CD4-positive, alpha-beta memory T cell (primary cell): ENCODE data around the gene CLDN9. TPM values are rescaled to one million over a fixed set of nuclear protein-coding genes. Genes with fewer than 3 reads are reported as not detected.

Experiments used
- CTCF ChIA-PET: fragments of 350-600 bp; sonication (Branson Sonifier 250); formaldehyde crosslinking; loops from one replicate; lab custom pipeline; 2021; ENCODE audit warnings: inconsistent platforms; ENCODE audit not compliant: partially characterized antibody; lab: Charles Lee
- POLR2A ChIA-PET: fragments of 350-600 bp; sonication (Branson Sonifier 250); formaldehyde crosslinking; loops from one replicate; lab custom pipeline; 2021; ENCODE audit not compliant: partially characterized antibody; lab: Charles Lee
- DNase-seq, 5 donors: peaks; one replicate each; pipeline versions ENCODE4 v3.0.0 to v3.0.0-alpha.2; 2020 to 2022; ENCODE audit warnings: mixed read lengths in 1 of 5
- H3K27ac ChIP-seq: one replicate; pipeline ENCODE4 v1.7.0; 2013; ENCODE audit warnings: low read depth, low read length
- H3K27me3 ChIP-seq: 2 replicates; pipeline ENCODE4 v1.7.0; 2013; ENCODE audit warnings: mild to moderate bottlenecking, low read length, moderate library complexity; ENCODE audit not compliant: insufficient read depth
- H3K36me3 ChIP-seq: 2 replicates; pipeline ENCODE4 v1.7.0; 2013; ENCODE audit warnings: mild to moderate bottlenecking, low read length, moderate library complexity; ENCODE audit not compliant: insufficient read depth
- H3K4me1 ChIP-seq: 2 replicates; pipeline ENCODE4 v1.7.0; 2013; ENCODE audit warnings: mild to moderate bottlenecking, low read length, moderate library complexity; ENCODE audit not compliant: insufficient read depth
- H3K4me3 ChIP-seq, 2 donors: one replicate each; pipeline ENCODE4 v1.7.0; 2013; ENCODE audit warnings: low read length in 2 of 2, mild to moderate bottlenecking in 1 of 2
- H3K9me3 ChIP-seq, 2 donors: one replicate each; pipeline ENCODE4 v1.7.0; 2013; ENCODE audit warnings: low read length in 2 of 2, control low read depth in 1 of 2; ENCODE audit not compliant: control insufficient read depth in 1 of 2
- H3K27ac Mint-ChIP-seq, 7 donors: one replicate each; pipeline ENCODE4 v1.8.0; 2020 to 2021; ENCODE audit warnings: mixed read lengths in 7 of 7, mild to moderate bottlenecking in 6 of 7, inconsistent platforms in 3 of 7, moderate library complexity in 3 of 7
- H3K27me3 Mint-ChIP-seq, 2 donors: one replicate each; pipeline ENCODE4 v1.8.0; 2020 to 2021; ENCODE audit warnings: mixed read lengths in 2 of 2
- H3K36me3 Mint-ChIP-seq, 2 donors: one replicate each; pipeline ENCODE4 v1.8.0; 2020 to 2021; ENCODE audit warnings: mixed read lengths in 2 of 2, inconsistent platforms in 1 of 2, mild to moderate bottlenecking in 1 of 2
- H3K4me1 Mint-ChIP-seq, 4 donors: one replicate each; pipeline ENCODE4 v1.8.0; 2020 to 2021; ENCODE audit warnings: mixed read lengths in 4 of 4, mild to moderate bottlenecking in 1 of 4
- H3K4me3 Mint-ChIP-seq, 8 donors: one replicate each; pipeline ENCODE4 v1.8.0; 2020 to 2021; ENCODE audit warnings: mixed read lengths in 8 of 8, mild to moderate bottlenecking in 7 of 8, moderate library complexity in 6 of 8, inconsistent platforms in 3 of 8
- H3K9me3 Mint-ChIP-seq, 8 donors: one replicate each; pipeline ENCODE4 v1.8.0; 2020 to 2021; ENCODE audit warnings: mixed read lengths in 8 of 8, mild to moderate bottlenecking in 5 of 8, inconsistent platforms in 3 of 8, moderate library complexity in 1 of 8
- intact Hi-C: fragments of 100-400 bp; cut with micrococcal nuclease; formaldehyde crosslinking; loops from one replicate; pipeline ENCODE4 v1.15.1; 2023
- polyA plus RNA-seq, 2 donors: library from polyadenylated mRNA; unstranded; fragments of 300-500 nt; fragmentation: Illumina TruSeq; gene quantifications; one replicate each; pipeline ENCODE4 v1.2.3, GENCODE V29; 2021
- total RNA-seq, 2 experiments: library from RNA; stranded (reverse); gene quantifications; one replicate each; pipeline ENCODE4 v1.2.3, GENCODE V29; 2021

Gene CLDN9
- total and polyA plus RNA-seq, 4 experiments from 2014 or later = not detected

GRCh38 chr16:2970563-2970962 is 42.2 kb upstream of the CLDN9 start:
- Histone ChIP-seq H3K36me3 (no peaks in the 10 kb centered on the region), H3K4me1 (peaks cover 30% of the 10 kb centered on the region), H3K27me3 (peaks cover 21% of the 10 kb centered on the region), H3K9me3 (no peaks in the 10 kb centered on the region), H3K4me3 (peak overlapping the region in 1 of 2 donors; percentile 64), H3K27ac (no peak overlapping the region)
- Mint-ChIP-seq H3K27ac (peak overlapping the region in 1 of 7 donors; percentile 4), H3K27me3 (peaks cover 6 to 11% of the 10 kb centered on the region in 2 donors), H3K9me3 (peaks cover 0 to 3% (median 0%) of the 10 kb centered on the region in 8 donors), H3K36me3 (no peaks in the 10 kb centered on the region), H3K4me3 (peak overlapping the region in 7 of 8 donors; percentile 31 to 68 (median 61)), H3K4me1 (peaks cover 3 to 21% (median 15%) of the 10 kb centered on the region in 4 donors)
- ChIA-PET CTCF (interaction anchor here (0.6 to 1.3 kb wide), 4 partner anchors 8 to 1583 kb away, joined by 3 to 5 read pairs (median 3); no protein-coding TSS in a partner anchor), POLR2A (interaction anchor here (1.0 to 6.8 kb wide), 2 partner anchors 12 to 52 kb away, joined by 3 to 49 read pairs; partner anchors contain the start of gene PKMYT1)
- intact Hi-C loops = no loop called here
- DNase-seq = no peak

GRCh38 chr16:2971134-2971984 is 41.4 kb upstream of the CLDN9 start:
- H3K4me3 Mint-ChIP-seq = peak overlapping the region in 6 of 8 donors; percentile 31 to 77 (median 64)
- CTCF ChIA-PET = interaction anchor here (0.8 to 1.3 kb wide), 2 partner anchors 10 to 57 kb away, joined by 3 to 4 read pairs; no protein-coding TSS in a partner anchor
- no peaks in the 10 kb centered on the region for H3K9me3 ChIP-seq
- peaks cover 14% of the 10 kb centered on the region for H3K27me3 ChIP-seq
- H3K36me3 Mint-ChIP-seq = no peaks in the 10 kb centered on the region
- no peak overlapping the region for H3K27ac ChIP-seq
- peaks cover 3 to 18% (median 12%) of the 10 kb centered on the region in 4 donors for H3K4me1 Mint-ChIP-seq
- peaks cover 0 to 2% (median 0%) of the 10 kb centered on the region in 8 donors for H3K9me3 Mint-ChIP-seq
- POLR2A ChIA-PET = no interaction called here
- H3K4me1 ChIP-seq = peaks cover 24% of the 10 kb centered on the region
- peak overlapping the region in 1 of 7 donors; percentile 81 for H3K27ac Mint-ChIP-seq
- H3K27me3 Mint-ChIP-seq = peaks cover 6 to 9% of the 10 kb centered on the region in 2 donors
- intact Hi-C loops = no loop called here
- no peaks in the 10 kb centered on the region for H3K36me3 ChIP-seq
- H3K4me3 ChIP-seq = no peak overlapping the region
- DNase-seq = no peak

GRCh38 chr16:2971985-2972784 is 40.5 kb upstream of the CLDN9 start:
- peak overlapping the region in 1 of 7 donors; percentile 52 for H3K27ac Mint-ChIP-seq
- no peaks in the 10 kb centered on the region for H3K36me3 Mint-ChIP-seq
- H3K4me3 Mint-ChIP-seq = peak overlapping the region in 3 of 8 donors; percentile 40 to 64 (median 41)
- Histone ChIP-seq H3K4me1 (peaks cover 21% of the 10 kb centered on the region), H3K36me3 (no peaks in the 10 kb centered on the region), H3K4me3 (no peak overlapping the region), H3K9me3 (no peaks in the 10 kb centered on the region), H3K27me3 (peaks cover 14% of the 10 kb centered on the region), H3K27ac (no peak overlapping the region)
- H3K27me3 Mint-ChIP-seq = peaks cover 6 to 11% of the 10 kb centered on the region in 2 donors
- POLR2A ChIA-PET = no interaction called here
- H3K9me3 Mint-ChIP-seq = peaks cover 0 to 2% (median 0%) of the 10 kb centered on the region in 8 donors
- intact Hi-C loops = no loop called here
- peaks cover 3 to 18% (median 12%) of the 10 kb centered on the region in 4 donors for H3K4me1 Mint-ChIP-seq
- CTCF ChIA-PET = interaction anchor here (0.8 to 1.3 kb wide), 2 partner anchors 9 to 56 kb away, joined by 3 to 4 read pairs; no protein-coding TSS in a partner anchor
- no peak for DNase-seq

- H3K27me3 ChIP-seq = peaks cover 7% of the 10 kb centered on the region
- H3K9me3 ChIP-seq = no peaks in the 10 kb centered on the region
- intact Hi-C loops = no loop called here
- peaks cover 2 to 16% (median 11%) of the 10 kb centered on the region in 4 donors for H3K4me1 Mint-ChIP-seq
- H3K27ac ChIP-seq = no peak overlapping the region
- H3K36me3 Mint-ChIP-seq = no peaks in the 10 kb centered on the region
- no peak overlapping the region for H3K4me3 ChIP-seq
- POLR2A ChIA-PET = no interaction called here
- DNase-seq = no peak
- H3K9me3 Mint-ChIP-seq = peaks cover 0 to 2% (median 0%) of the 10 kb centered on the region in 8 donors
- H3K4me3 Mint-ChIP-seq = no peak overlapping the region
- peaks cover 4 to 8% of the 10 kb centered on the region in 2 donors for H3K27me3 Mint-ChIP-seq
- no peak overlapping the region for H3K27ac Mint-ChIP-seq
- H3K4me1 ChIP-seq = peaks cover 18% of the 10 kb centered on the region
- no peaks in the 10 kb centered on the region for H3K36me3 ChIP-seq
- CTCF ChIA-PET = no interaction called here
Observed at GRCh38 chr16:2973093-2973492, 39.6 kb upstream of the CLDN9 start.

DNA sequence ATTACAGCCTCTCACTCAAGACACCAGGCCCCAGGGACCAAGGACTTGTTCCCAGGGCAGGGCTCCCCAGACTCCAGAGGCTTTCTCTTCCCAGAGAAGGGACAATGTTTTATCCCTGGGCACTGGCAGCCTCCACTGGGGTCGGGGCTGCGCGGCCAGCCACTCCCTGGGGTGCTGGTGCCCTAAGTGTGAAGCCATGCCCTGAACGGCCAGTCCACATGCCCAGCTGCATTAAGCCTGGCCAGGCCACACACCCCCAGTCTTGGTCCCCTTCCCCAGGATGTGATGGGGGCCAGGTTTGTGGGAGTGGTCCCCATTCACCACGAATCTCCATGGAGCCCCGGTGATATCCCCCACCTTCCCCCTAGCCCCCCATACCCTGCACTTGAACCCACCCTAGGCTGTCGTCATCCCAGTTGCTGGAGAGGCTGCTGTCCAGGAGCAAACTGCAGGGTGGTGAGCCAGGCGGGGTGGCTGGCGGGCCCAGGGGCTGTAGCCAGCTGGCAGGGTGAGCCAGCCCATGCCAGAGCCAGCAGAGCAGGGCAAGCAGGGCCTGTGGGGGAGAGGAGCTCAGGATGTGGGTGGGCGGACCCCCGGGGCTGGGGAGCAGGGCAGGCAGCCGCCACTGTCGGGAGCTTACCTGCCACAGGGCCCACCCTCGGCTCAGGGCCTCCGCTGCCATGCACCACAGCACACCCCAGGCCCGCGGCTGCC is 39.0 kb upstream of the CLDN9 start:
- H3K9me3 ChIP-seq = no peaks in the 10 kb centered on the region
- H3K4me1 ChIP-seq = peaks cover 11% of the 10 kb centered on the region
- POLR2A ChIA-PET = no interaction called here
- intact Hi-C loops = no loop called here
- no peak overlapping the region for H3K27ac ChIP-seq
- H3K4me3 Mint-ChIP-seq = peak overlapping the region in 1 of 8 donors; percentile 20
- CTCF ChIA-PET = no interaction called here
- H3K4me3 ChIP-seq = no peak overlapping the region
- peaks cover 2% of the 10 kb centered on the region in 2 donors for H3K27me3 Mint-ChIP-seq
- no peak for DNase-seq
- H3K9me3 Mint-ChIP-seq = peaks cover 0 to 2% (median 0%) of the 10 kb centered on the region in 8 donors
- no peaks in the 10 kb centered on the region for H3K36me3 Mint-ChIP-seq
- no peaks in the 10 kb centered on the region for H3K36me3 ChIP-seq
- no peak overlapping the region for H3K27ac Mint-ChIP-seq
- H3K27me3 ChIP-seq = peaks cover under 1% of the 10 kb centered on the region
- peaks cover 0 to 9% (median 5%) of the 10 kb centered on the region in 4 donors for H3K4me1 Mint-ChIP-seq

DNA sequence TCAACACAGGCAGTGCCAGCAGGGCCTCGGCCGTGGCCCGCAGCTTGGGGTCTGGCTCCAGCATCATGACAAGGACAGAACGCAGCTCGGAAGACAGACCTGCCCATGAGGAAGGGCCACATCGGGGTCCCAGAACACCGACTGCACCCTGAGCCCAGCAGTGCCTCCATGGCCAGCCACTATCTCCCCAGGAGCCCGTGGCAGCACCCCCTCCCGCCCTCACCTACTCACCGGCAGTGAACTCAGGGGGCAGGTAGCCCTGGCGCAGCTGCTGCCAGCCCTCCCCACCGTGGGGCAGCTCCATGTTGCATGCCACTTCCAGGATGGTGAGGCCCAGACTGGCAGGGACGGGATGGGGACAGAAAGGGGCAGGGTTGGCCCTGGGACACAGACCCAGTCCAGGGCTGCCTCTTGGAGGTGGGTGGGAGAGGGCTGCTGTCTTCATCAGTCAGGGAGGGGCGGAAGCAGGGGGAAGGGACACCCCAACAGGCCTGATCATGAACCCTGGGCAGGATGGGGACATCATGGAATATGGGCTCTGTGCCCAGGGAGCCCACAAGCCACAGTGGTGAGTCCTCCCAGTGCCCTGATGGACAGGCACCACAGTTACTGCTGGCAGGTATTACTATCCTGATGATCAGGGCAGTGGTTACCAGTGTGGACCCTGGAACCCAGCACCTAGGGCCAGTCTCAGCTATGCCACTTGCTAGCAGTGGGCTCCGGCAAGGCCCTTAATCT is 38.2 kb upstream of the CLDN9 start:
- no peak overlapping the region for H3K27ac Mint-ChIP-seq
- H3K9me3 Mint-ChIP-seq = peaks cover 0 to 2% (median 0%) of the 10 kb centered on the region in 8 donors
- DNase-seq = no peak
- Histone ChIP-seq H3K27ac (no peak overlapping the region), H3K4me1 (peaks cover 10% of the 10 kb centered on the region), H3K4me3 (no peak overlapping the region), H3K9me3 (no peaks in the 10 kb centered on the region), H3K36me3 (no peaks in the 10 kb centered on the region), H3K27me3 (no peaks in the 10 kb centered on the region)
- H3K4me1 Mint-ChIP-seq = peaks cover 0 to 7% (median 3%) of the 10 kb centered on the region in 4 donors
- ChIA-PET CTCF (interaction anchor here (1.3 kb wide), 1 partner anchor 15 kb away, joined by 4 read pairs; no protein-coding TSS in a partner anchor), POLR2A (interaction anchor here (1.0 kb wide), 1 partner anchor 10 kb away, joined by 3 read pairs; no protein-coding TSS in a partner anchor)
- H3K4me3 Mint-ChIP-seq = peak overlapping the region in 1 of 8 donors; percentile 20
- H3K27me3 Mint-ChIP-seq = peaks cover 2% of the 10 kb centered on the region in 2 donors
- H3K36me3 Mint-ChIP-seq = no peaks in the 10 kb centered on the region
- intact Hi-C loops = no loop called here
